Measurements from ENCODE around the gene DNAI1.
"Not testable (repeated sequence)": the region's sequence is repeated elsewhere in the genome, so short reads cannot be mapped to it uniquely, and the experiment has no call there.

DNAI1 gene

GRCh38 chr9:34514816-34515215 lies 56.2 kb downstream of the DNAI1 start:
- no peak for DNase-seq

DNA sequence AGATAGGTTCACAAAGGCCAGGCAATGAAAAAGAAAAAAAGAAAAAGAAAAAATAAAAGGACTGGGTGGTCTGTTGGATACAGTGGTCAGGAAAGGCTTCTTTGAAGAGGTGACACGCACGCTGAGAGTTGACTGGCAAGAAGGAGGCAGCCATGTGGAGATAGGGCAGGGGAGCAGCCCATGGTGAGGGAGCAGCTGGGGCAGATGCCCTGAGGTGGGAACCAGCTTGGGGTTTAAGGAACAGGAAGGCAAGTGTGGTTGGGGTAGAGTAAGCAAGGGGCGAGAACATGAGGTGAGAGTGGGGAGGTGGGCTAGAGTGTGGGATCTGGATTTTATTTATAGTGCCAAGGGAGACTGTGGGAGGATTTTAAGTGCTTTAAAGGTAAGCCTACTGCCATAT lies 57.4 kb downstream of the DNAI1 start:
- DNase-seq: no peak

DNA sequence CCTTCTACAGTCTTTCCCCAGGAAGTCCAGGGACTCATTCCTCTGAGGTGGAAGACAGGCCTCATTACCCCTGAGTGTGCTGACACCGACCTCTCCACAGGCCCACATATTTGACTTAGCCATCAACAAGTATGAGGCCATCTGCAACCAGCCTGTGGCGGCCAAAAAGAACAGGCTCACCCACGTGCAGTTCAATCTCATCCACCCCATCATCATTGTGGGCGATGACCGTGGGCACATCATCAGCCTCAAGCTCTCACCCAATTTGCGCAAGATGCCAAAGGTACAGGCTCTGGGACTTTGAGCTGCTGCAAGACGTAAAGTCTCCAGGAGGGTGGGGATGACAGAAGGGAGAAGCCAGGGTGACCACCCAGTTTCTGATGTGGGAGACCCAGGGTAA lies 58.6 kb downstream of the DNAI1 start:
- no peak for DNase-seq

DNA sequence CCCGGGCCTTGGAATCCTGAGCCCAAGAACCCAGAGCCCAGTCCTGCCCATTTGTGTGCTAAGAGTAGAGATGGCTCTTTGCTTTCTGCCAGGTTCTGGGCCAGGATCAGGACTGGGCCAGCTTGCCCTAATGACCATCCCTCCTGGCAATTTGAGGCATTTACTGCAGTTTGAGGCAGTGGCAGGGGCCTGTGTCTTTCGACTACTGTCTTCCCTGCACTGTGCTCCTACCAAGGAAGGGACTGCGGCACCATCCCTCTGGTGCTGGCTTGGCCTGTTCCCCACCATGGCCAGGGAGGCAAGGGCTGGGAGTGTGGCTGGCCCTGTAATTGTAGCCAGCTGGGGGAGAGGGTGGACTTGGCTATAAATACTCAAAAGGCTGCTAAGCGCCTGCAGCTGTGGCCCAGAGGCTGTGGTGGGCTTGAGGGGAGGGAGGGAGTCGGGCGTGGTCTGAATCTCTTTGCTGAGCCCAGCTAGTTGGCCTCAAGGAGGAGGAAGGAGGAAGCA lies 59.6 kb downstream of the DNAI1 start:
- no peak for DNase-seq

- DNase-seq: no peak
These were observed 60.3 kb downstream of the DNAI1 start for GRCh38 chr9:34518896-34519295.

GRCh38 chr9:34519321-34520020 lies 60.9 kb downstream of the DNAI1 start:
- no peak for DNase-seq

GRCh38 chr9:34520096-34520495 lies 61.5 kb downstream of the DNAI1 start:
- DNase-seq: no peak

GRCh38 chr9:34520505-34521385 lies 62.1 kb downstream of the DNAI1 start:
- no peak for DNase-seq

DNA sequence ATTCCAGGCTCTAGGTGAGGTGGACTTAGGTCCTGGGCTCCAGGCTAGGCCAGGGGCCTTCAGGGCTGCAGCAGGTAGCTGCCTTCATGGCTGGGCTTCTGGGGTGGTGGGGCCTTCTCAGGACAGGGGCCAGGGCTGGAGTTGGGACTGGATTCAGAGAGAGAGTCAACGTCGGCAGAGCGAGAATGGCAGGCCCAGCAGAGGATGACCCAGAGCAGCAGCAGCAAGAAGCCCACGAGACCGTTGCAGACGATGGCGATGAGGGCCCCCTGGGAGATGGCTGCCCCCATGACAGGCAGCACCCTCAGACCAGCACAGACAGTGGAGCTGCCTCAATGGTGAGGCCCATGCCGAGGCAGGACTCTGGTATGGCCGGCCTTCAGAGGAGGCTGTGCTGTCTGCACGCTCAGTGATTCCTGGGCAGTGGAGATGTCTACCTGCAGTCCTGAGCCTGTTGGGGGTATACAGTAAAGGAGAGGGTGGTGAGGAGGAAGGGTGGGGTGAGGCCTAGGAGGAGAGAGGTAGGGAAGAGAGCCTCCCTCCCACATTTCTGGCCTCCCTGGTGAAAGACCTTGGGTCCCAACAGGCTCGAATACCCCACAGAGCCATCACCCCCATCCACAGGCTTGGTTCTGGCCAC lies 62.9 kb downstream of the DNAI1 start:
- DNase-seq: no peak

GRCh38 chr9:34522091-34522887 lies 63.7 kb downstream of the DNAI1 start:
- DNase-seq: no peak

DNA sequence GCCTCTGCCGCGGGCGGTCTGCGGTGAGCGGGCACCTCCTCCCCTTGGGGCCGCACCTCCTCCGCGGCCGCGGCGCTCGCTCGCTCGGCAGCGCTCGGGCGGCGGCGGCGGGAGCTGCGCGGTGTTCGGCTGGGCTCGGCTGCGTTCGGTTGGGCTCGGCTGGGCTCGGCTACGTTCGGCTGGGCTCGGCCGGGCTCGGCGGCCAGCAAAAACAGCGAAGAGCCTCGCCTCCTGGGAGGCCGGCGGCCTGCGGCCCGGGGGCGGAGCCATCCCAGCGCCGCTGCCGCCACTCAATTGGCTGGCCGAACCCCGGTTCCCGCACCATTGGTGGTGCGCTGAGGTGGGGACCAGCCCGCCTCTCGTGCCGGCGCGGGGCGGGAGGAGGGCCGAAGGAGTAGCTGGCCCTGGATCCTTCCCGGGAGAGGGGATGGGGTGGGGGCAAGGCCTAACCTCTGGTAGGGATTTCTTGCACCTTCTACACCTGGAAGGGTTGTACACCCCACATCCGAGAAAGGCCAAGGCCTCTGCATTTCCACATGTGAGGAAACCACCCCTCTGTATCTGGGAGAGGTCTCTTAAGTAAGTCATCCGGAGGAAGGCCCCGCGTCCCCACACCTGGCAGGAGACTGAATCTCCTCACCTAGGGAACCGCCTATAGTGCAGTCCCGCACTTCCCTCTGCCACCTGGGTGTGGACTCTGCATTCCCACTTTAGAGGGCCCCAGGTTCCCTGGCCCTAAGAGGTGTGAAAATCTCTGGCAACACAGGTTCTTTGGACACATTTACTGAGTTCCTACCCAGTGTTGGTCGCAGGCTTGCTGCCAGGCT lies 64.6 kb downstream of the DNAI1 start, which contains the start of gene ENHO:
ENHO (minus strand) TSS at position 20 of the 827 bp plus-strand sequence. CDS start 1,295 bp downstream, outside the sequence.
- peak; percentile 32 for DNase-seq

DNA sequence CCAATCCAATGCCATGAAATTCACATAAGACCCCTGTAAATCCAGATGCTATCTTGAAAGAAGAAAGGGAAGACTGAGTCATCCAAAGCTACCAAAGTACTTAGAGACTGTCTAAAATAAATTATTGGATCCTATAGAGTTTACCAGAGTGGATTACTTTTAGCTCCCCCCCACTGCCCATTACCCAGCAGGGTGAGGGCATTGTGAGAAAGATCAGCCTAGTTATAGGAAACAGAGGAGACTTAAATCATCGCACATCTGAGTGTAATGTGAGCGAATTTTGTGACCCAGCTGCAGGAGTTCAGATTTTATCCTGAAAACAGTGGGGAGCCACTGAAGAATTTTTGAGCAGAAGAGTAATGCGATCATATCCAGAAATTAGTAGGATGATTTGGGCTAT lies 65.7 kb downstream of the DNAI1 start:
- no peak for DNase-seq

DNA sequence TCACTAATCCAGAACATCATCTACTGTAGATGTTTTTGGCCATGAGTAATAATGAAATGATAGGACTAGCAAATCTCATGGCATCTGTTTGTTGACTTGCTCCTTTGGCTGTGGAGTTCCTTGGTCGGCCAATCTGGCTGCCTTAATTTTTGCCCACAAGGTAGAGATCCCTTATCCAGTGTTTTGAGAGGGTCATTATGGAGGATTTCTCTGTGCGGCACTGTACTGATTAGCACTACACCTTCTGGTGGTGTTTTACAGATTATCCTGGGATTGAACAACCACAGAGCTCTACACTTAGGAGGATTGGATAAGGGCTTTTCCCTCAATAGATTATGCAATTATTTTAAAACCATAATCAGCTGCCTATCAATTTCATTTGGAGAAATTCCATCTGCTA lies 67.4 kb downstream of the DNAI1 start:
- DNase-seq: peak; percentile 95

GRCh38 chr9:34532041-34532440 lies 73.4 kb downstream of the DNAI1 start:
- not testable (repeated sequence) for DNase-seq

DNA sequence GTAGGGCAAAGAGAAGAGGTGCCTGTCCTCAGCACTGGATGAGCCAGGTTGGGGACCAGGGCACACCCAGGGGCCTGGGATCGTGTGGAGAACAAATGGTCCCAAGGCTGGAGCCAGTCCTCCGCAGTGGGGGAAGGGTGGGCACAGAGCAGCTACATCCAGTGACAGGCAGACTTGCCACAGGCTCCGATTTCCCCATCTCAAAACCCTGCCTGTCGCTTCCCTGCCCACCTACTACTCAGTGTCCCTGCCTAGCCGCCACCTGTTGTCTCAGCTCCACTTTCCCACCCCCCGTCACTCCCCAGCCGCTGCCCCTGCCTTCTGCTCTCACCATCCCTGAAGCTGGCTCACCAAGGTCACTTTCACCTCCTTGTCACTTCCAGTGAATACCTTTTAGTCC lies 78.1 kb downstream of the DNAI1 start:
- DNase-seq: no peak

DNA sequence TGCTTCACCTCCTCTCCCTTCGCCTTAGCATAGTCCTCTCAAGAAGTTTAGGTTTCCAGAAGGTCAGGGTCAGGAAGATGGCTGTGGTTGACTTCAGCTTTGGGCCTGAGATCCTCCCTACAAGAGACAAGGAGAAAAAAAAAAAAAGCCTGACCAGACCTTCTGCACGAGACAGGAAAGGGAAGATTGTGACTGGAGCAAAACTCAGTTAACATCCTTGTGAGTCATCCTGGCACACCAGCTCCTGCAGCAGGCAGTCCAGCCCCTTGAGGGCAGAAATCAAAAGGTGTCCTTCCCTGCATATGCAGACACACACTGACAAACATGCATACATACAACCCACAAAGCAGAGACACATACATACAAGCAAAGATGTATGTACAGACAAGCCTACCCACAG lies 82.2 kb downstream of the DNAI1 start:
- no peak for DNase-seq

- DNase-seq: no peak
These were observed 82.9 kb downstream of the DNAI1 start for GRCh38 chr9:34541540-34541939.

- DNase-seq: no peak
These were observed 85.4 kb downstream of the DNAI1 start for GRCh38 chr9:34544035-34544434.

GRCh38 chr9:34545497-34545896 lies 86.9 kb downstream of the DNAI1 start:
- no peak for DNase-seq

DNA sequence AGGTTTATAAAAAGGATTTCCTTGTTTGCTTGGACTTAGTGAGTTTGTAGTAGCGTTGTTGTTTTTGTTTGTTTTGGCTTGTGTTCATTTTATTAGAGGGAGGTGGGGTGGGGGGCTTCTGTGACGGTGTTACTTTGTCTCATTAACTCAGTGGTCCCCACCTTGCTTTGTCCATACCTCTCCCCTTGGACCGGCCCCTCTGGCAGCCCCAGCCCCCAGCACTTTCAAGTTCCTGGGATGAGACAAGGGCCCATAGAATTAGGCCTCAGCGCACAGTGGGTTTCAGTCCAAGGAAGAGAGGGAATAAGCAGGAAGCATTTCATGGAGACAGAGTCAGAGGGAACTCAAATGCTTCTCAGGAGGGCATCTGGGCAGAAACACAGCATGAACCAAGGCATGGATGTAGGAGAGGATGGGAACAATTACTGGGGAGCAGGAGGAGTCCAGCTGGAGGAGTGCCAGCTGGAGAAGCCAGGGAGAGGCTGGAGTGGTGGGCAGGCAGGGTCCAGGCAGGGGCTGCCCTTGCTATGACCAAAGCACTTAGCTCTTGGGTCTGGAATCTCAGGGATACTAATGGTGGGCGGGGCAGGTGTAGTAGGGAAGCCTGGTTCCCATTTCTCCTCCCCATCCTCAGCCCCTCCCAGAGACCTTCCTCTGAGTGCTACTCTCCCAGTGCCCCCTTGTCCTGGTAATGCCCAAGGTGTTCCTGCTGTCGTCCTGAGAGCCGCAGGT lies 87.7 kb downstream of the DNAI1 start:
- no peak for DNase-seq
